K562 (cell line): ENCODE results near the gene FAM149B1. TPM values are rescaled to one million over a fixed set of nuclear protein-coding genes. Genes with fewer than 3 reads are reported as not detected.

ENCODE experiments used
- ATAC-seq: fragments of 200-7000 bp; cut with Tn5 transposase; 3 replicates; pipeline ENCODE4 v1.9.1; 2020; ENCODE audit warnings: moderate library complexity
- BruUV-seq: library from RNA; stranded (reverse); fragments of 400-500 nt; replicated peaks from 2 replicates; lab custom pipeline; 2021; lab: Mats Ljungman, UMichigan
- CTCF ChIA-PET: fragments of 300-600 bp; formaldehyde crosslinking; extraction: SDS; loops from one replicate; lab custom pipeline; 2021; ENCODE audit warnings: low intra/inter-chr PET ratio; lab: Yijun Ruan, JAX
- POLR2A ChIA-PET: fragments of 300-600, 350-650 bp; sonication (Branson Sonifier 250); formaldehyde crosslinking; extraction: SDS; loops from one replicate; lab custom pipeline; 2021; ENCODE audit warnings: antibody characterized with exemption, inconsistent platforms; lab: Yijun Ruan, JAX
- DNase-seq, 4 experiments: peaks; one replicate each; pipeline versions ENCODE4 v3.0.0 to v3.0.0-alpha.2; 2011 to 2018; ENCODE audit warnings: low spot score in 3 of 4, mixed read lengths in 3 of 4; ENCODE audit errors: extremely low read depth in 1 of 4
- FAIRE-seq: peaks from 2 replicates; lab custom pipeline; 2011; peaks lifted over from hg19 to GRCh38; lab: Jason Lieb, UNC
- H2AFZ ChIP-seq: 2 replicates; pipeline ENCODE4 v1.6.0; 2011; ENCODE audit warnings: low read depth, low read length, control low read depth, inconsistent platforms
- H3K27ac ChIP-seq: fragments of 200-600 bp; 3 replicates; pipeline ENCODE4 v1.8.0; 2011; ENCODE audit warnings: low read depth, mild to moderate bottlenecking, control low read depth, inconsistent platforms, low read length, moderate library complexity, mixed read lengths; ENCODE audit errors: extremely low read depth
- H3K27me3 ChIP-seq, 2 experiments: fragments of 300-600 bp in 1 of 2; 2 replicates in 1 of 2; 3 replicates in 1 of 2; pipeline versions ENCODE4 v1.6.0 to v1.8.0; 2011; ENCODE audit warnings: inconsistent platforms in 2 of 2, low read length in 2 of 2, mild to moderate bottlenecking in 1 of 2, mixed read lengths in 1 of 2, moderate library complexity in 1 of 2; ENCODE audit not compliant: control insufficient read depth in 2 of 2, insufficient read depth in 2 of 2
- H3K36me3 ChIP-seq: fragments of 300-600 bp; 3 replicates; pipeline ENCODE4 v1.8.0; 2011; ENCODE audit warnings: mild to moderate bottlenecking, low read length, inconsistent platforms; ENCODE audit not compliant: control insufficient read depth, insufficient read depth
- H3K4me1 ChIP-seq, 2 experiments: fragments of 200-600 bp in 1 of 2; replicated peaks in 1 of 2; 2 replicates in 1 of 2; 3 replicates in 1 of 2; pipeline versions ENCODE4 v1.5.1 to v1.8.0; 2011; ENCODE audit warnings: inconsistent platforms in 2 of 2, low read length in 2 of 2, mild to moderate bottlenecking in 1 of 2, mixed read lengths in 1 of 2, moderate library complexity in 1 of 2; ENCODE audit not compliant: control insufficient read depth in 2 of 2, insufficient read depth in 2 of 2
- H3K4me2 ChIP-seq: 2 replicates; pipeline ENCODE4 v1.6.1; 2011; ENCODE audit warnings: low read length, control low read depth, inconsistent platforms, mixed read lengths; ENCODE audit not compliant: insufficient read depth
- H3K4me3 ChIP-seq: fragments of 200-600 bp; sonication (generic), shearing (Covaris generic); 2 replicates; pipeline ENCODE4 v1.5.1; 2016; ENCODE audit warnings: control low read depth, inconsistent platforms
- H3K79me2 ChIP-seq: fragments of 200-600 bp; 3 replicates; pipeline ENCODE4 v1.8.0; 2011; ENCODE audit warnings: low read length, inconsistent platforms; ENCODE audit not compliant: control insufficient read depth, insufficient read depth
- H3K9ac ChIP-seq, 2 experiments: 2 replicates each; pipeline versions ENCODE4 v1.6.0 to v1.6.1; 2011; ENCODE audit warnings: low read depth in 2 of 2, low read length in 2 of 2, control low read depth in 1 of 2, inconsistent platforms in 1 of 2, mild to moderate bottlenecking in 1 of 2, mixed read lengths in 1 of 2; ENCODE audit not compliant: insufficient read depth in 1 of 2
- H3K9me1 ChIP-seq: one replicate; pipeline ENCODE4 v1.6.0; 2011; ENCODE audit warnings: inconsistent platforms, mild to moderate bottlenecking, low read length, moderate library complexity; ENCODE audit not compliant: control insufficient read depth, insufficient read depth
- H3K9me3 ChIP-seq: replicated peaks from 2 replicates; pipeline ENCODE4 v1.5.1; 2011; ENCODE audit warnings: low read depth, low read length, inconsistent platforms; ENCODE audit not compliant: control insufficient read depth, insufficient read depth
- H4K20me1 ChIP-seq: replicated peaks from 2 replicates; pipeline ENCODE4 v1.6.1; 2011; ENCODE audit warnings: low read length, inconsistent platforms, mixed read lengths; ENCODE audit not compliant: control insufficient read depth, insufficient read depth
- CREM ChIP-seq: IDR thresholded peaks from 2 replicates; pipeline ENCODE4 v1.6.1; 2014; ENCODE audit warnings: antibody characterized with exemption, low read depth
- MAZ ChIP-seq, 2 experiments: fragments of 450-650 bp in 1 of 2; sonication (generic) in 1 of 2; formaldehyde crosslinking; IDR thresholded peaks in 1 of 2; conservative IDR thresholded peaks in 1 of 2; 2 replicates each; pipeline versions ENCODE4 v1.4.0 to v1.5.0; 2020; ENCODE audit warnings: mild to moderate bottlenecking in 1 of 2, missing genetic modification reagents in 1 of 2
- POLR3G ChIP-seq: IDR thresholded peaks from 2 replicates; pipeline ENCODE4 v1.6.1; 2011; ENCODE audit not compliant: insufficient read length, insufficient replicate concordance; ENCODE audit errors: extremely low read depth
- TEAD4 ChIP-seq, 2 experiments: sonication (generic) in 1 of 2; formaldehyde crosslinking in 1 of 2; IDR thresholded peaks; 2 replicates each; pipeline versions ENCODE4 v1.6.1 to v1.8.0; 2012 to 2022; ENCODE audit warnings: borderline replicate concordance in 1 of 2, inconsistent platforms in 1 of 2, low read length in 1 of 2, mild to moderate bottlenecking in 1 of 2, missing genetic modification reagents in 1 of 2
- TOE1 ChIP-seq, 2 experiments: fragments of 450-650 bp in 1 of 2; sonication (generic) in 1 of 2; formaldehyde crosslinking in 1 of 2; IDR thresholded peaks; 2 replicates each; pipeline versions ENCODE4 v1.7.1 to v1.8.0; 2016 to 2022; ENCODE audit warnings: borderline replicate concordance in 2 of 2, mild to moderate bottlenecking in 2 of 2, antibody characterized with exemption in 1 of 2, inconsistent platforms in 1 of 2, low read depth in 1 of 2, missing genetic modification reagents in 1 of 2, moderate library complexity in 1 of 2
- WGBS: fragments of 100-300 bp; shearing (Covaris generic); methylation state at CpG from one replicate; pipeline ENCODE4 v1.1.6; 2016; ENCODE audit warnings: low coverage, mixed read lengths; ENCODE audit not compliant: insufficient coverage; ENCODE audit errors: missing lambda C conversion rate; 5-methylcytosine and 5-hydroxymethylcytosine counted together
- in situ Hi-C: fragments of 300-500 bp; cut with MboI; formaldehyde crosslinking; loops from 4 replicates; pipeline ENCODE4 v1.15.0; 2018; ENCODE audit warnings: inconsistent platforms, mixed read lengths
- intact Hi-C: fragments of 100-400 bp; cut with micrococcal nuclease; formaldehyde crosslinking; loops from 2 replicates; pipeline ENCODE4 v1.14.2; 2022
- polyA plus RNA-seq, 8 experiments: library from polyadenylated mRNA; depleted of rRNA in 4 of 8; stranded (reverse) in 5 of 8; unstranded in 3 of 8; fragments of >200 nt; fragmentation: Nextera tagmentation in 2 of 8; fragmentation: Illumina TruSeq in 1 of 8; extraction: Ambion mirVana in 2 of 8; extraction: Trizol in 1 of 8; gene quantifications; 2 replicates each; pipeline versions ENCODE4 v1.2.1 to v1.2.3, GENCODE V29; 2011 to 2014; ENCODE audit warnings: inconsistent platforms in 1 of 8, missing spikeins in 1 of 8
- total RNA-seq, 7 experiments: library from RNA; depleted of rRNA in 6 of 7; stranded (reverse); fragments of >200 nt in 6 of 7; fragmentation: Illumina TruSeq in 2 of 7; extraction: Trizol in 2 of 7; gene quantifications; 2 replicates each; pipeline versions ENCODE4 v1.2.1 to v1.2.3, GENCODE V29; 2011 to 2021; ENCODE audit warnings: low replicate concordance in 1 of 7
- TF ChIP-seq, protein P1 (sequence below), 2 experiments: fragments of 450-650 bp; formaldehyde crosslinking in 1 of 2; IDR thresholded peaks; 2 replicates each; pipeline versions ENCODE4 v1.4.0 to v1.6.1; 2014 to 2020; ENCODE audit warnings: mild to moderate bottlenecking in 2 of 2, borderline replicate concordance in 1 of 2, low read depth in 1 of 2
- TF ChIP-seq, protein P2 (sequence below), 3 experiments: IDR thresholded peaks in 2 of 3; conservative IDR thresholded peaks in 1 of 3; 2 replicates each; pipeline ENCODE4 v1.5.1; 2011 to 2012; ENCODE audit warnings: low read length in 3 of 3, mild to moderate bottlenecking in 3 of 3, control low read depth in 2 of 3, improper control_type of control experiment in 1 of 3, inconsistent platforms in 1 of 3, low read depth in 1 of 3, mixed read lengths in 1 of 3, moderate library complexity in 1 of 3; ENCODE audit not compliant: insufficient read depth in 2 of 3

Gene FAM149B1
- total and polyA plus RNA-seq, 9 of the 15 experiments (the other 6 are each of a cell fraction or from before 2014, with no cell fraction given): 4.2 to 18.5 (median 9.3) TPM

DNA sequence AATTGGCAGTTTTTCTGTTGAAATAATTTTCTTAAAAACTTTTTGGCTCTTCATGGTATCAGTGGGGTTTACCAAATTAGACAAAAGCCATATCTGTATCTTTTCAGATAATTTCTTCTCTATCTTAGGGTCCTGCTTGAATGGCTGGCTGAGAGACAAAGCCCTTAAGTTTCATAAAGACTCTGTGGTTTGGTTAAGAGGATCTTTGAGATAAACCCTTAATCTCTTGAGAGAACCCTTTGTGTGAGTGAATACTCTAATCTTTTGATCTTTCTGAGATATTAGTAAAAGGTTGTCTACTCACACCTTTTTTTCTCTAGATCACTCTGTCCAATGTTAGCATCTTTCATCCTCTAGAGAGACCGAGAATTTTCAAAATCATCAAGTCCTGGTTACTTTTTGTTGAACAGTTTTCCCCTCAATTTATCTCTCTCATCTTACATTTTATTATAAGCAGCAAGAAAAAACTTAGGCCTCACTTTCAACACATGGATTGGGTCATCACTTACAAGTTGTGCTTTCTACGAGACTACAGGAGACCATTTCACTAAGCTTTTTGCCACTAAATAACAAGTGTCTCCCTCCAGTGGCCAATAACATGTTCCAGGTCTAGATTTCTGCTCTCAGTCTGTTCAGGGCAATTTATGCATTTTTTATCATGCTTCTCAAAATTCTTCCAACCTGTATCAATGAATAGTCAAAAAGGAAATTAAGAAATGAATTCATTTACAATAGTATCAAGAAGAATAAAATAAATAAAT, 50.7 kb downstream of the FAM149B1 start:
- ChIA-PET POLR2A (interaction anchor here (0.6 to 0.9 kb wide), 2 partner anchors 26 to 28 kb away, joined by 3 read pairs; partner anchors contain the start of gene DNAJC9), CTCF (interaction anchor here (0.5 to 1.1 kb wide), 2 partner anchors 16 to 59 kb away, joined by 3 read pairs; no protein-coding TSS in a partner anchor)
- in situ Hi-C loops: no loop called here
- FAIRE-seq (peak; percentile 74), ATAC-seq (peak; percentile 90), DNase-seq (peak; percentile 37 to 67 (median 54))
- H3K9ac ChIP-seq: no peak overlapping the region
- peaks cover 0 to 9% of the 10 kb centered on the region in 2 experiments; a peak in 2 of 5 replicates for H3K4me1 ChIP-seq
- no TSS peak for BruUV-seq
- H3K9me1 ChIP-seq: no peaks in the 10 kb centered on the region
- H3K4me2 ChIP-seq: no peak overlapping the region
- peak overlapping the region; percentile 54 for H2AFZ ChIP-seq
- H4K20me1 ChIP-seq: no peaks in the 10 kb centered on the region
- H3K27me3 ChIP-seq: no peaks in the 10 kb centered on the region
- H3K79me2 ChIP-seq: no peaks in the 10 kb centered on the region
- H3K9me3 ChIP-seq: no peaks in the 10 kb centered on the region
- no peaks in the 10 kb centered on the region for H3K36me3 ChIP-seq
- WGBS: 64% methylated on average over 2 of the region's 2 CpGs
- intact Hi-C loops: loop anchor here (5.0 kb wide), 1 partner anchor 51 kb away; the partner anchor contains the start of genes ECD and FAM149B1
- H3K4me3 ChIP-seq: no peak overlapping the region
- no peak overlapping the region for H3K27ac ChIP-seq
- TF ChIP-seq POLR3G (no peak), CREM (0 out of 2 replicates have a peak, but pooled peaks have one; percentile 15), TEAD4 (IDR thresholded peaks at IDR 0.05; ENCODE audit: low read length) (peak; percentile 32; the same call in 1 of the 2 replicates), TEAD4 (CRISPR knock-in tag; IDR thresholded peaks at IDR 0.05; ENCODE audit: borderline replicate concordance) (no peak), MAZ (CRISPR knock-in tag; conservative IDR thresholded peaks at IDR 0.05 in 1 of 2, IDR thresholded peaks at IDR 0.05 in 1 of 2) (0 out of 4 replicates have a peak, but pooled peaks of 1 of the 2 experiments have one; percentile 14), TOE1 (IDR thresholded peaks at IDR 0.05; ENCODE audit: borderline replicate concordance) (no peak), TOE1 (CRISPR knock-in tag; IDR thresholded peaks at IDR 0.05; ENCODE audit: borderline replicate concordance, low read depth) (no peak)
- TF ChIP-seq, protein P1, sequence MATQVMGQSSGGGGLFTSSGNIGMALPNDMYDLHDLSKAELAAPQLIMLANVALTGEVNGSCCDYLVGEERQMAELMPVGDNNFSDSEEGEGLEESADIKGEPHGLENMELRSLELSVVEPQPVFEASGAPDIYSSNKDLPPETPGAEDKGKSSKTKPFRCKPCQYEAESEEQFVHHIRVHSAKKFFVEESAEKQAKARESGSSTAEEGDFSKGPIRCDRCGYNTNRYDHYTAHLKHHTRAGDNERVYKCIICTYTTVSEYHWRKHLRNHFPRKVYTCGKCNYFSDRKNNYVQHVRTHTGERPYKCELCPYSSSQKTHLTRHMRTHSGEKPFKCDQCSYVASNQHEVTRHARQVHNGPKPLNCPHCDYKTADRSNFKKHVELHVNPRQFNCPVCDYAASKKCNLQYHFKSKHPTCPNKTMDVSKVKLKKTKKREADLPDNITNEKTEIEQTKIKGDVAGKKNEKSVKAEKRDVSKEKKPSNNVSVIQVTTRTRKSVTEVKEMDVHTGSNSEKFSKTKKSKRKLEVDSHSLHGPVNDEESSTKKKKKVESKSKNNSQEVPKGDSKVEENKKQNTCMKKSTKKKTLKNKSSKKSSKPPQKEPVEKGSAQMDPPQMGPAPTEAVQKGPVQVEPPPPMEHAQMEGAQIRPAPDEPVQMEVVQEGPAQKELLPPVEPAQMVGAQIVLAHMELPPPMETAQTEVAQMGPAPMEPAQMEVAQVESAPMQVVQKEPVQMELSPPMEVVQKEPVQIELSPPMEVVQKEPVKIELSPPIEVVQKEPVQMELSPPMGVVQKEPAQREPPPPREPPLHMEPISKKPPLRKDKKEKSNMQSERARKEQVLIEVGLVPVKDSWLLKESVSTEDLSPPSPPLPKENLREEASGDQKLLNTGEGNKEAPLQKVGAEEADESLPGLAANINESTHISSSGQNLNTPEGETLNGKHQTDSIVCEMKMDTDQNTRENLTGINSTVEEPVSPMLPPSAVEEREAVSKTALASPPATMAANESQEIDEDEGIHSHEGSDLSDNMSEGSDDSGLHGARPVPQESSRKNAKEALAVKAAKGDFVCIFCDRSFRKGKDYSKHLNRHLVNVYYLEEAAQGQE (IDR thresholded peaks at IDR 0.05; ENCODE audit: borderline replicate concordance): peak; percentile 34; the same call in 1 of the 2 replicates
- TF ChIP-seq, protein P1 (CRISPR knock-in tag; IDR thresholded peaks at IDR 0.05; ENCODE audit: low read depth): no peak
- TF ChIP-seq, protein P2, sequence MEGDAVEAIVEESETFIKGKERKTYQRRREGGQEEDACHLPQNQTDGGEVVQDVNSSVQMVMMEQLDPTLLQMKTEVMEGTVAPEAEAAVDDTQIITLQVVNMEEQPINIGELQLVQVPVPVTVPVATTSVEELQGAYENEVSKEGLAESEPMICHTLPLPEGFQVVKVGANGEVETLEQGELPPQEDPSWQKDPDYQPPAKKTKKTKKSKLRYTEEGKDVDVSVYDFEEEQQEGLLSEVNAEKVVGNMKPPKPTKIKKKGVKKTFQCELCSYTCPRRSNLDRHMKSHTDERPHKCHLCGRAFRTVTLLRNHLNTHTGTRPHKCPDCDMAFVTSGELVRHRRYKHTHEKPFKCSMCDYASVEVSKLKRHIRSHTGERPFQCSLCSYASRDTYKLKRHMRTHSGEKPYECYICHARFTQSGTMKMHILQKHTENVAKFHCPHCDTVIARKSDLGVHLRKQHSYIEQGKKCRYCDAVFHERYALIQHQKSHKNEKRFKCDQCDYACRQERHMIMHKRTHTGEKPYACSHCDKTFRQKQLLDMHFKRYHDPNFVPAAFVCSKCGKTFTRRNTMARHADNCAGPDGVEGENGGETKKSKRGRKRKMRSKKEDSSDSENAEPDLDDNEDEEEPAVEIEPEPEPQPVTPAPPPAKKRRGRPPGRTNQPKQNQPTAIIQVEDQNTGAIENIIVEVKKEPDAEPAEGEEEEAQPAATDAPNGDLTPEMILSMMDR (IDR thresholded peaks at IDR 0.05 in 2 of 3, conservative IDR thresholded peaks at IDR 0.05 in 1 of 3; ENCODE audit: insufficient read depth in 2 of 3, low read depth in 1 of 3, low read length in 3 of 3): peak; percentile 52 to 71 (median 61); a peak in 5 of 6 replicates
